Measurements from ENCODE around the gene VIM.
"Not testable (repeated sequence)": the region's sequence is repeated elsewhere in the genome, so short reads cannot be mapped to it uniquely, and the experiment has no call there.

The VIM gene

DNA sequence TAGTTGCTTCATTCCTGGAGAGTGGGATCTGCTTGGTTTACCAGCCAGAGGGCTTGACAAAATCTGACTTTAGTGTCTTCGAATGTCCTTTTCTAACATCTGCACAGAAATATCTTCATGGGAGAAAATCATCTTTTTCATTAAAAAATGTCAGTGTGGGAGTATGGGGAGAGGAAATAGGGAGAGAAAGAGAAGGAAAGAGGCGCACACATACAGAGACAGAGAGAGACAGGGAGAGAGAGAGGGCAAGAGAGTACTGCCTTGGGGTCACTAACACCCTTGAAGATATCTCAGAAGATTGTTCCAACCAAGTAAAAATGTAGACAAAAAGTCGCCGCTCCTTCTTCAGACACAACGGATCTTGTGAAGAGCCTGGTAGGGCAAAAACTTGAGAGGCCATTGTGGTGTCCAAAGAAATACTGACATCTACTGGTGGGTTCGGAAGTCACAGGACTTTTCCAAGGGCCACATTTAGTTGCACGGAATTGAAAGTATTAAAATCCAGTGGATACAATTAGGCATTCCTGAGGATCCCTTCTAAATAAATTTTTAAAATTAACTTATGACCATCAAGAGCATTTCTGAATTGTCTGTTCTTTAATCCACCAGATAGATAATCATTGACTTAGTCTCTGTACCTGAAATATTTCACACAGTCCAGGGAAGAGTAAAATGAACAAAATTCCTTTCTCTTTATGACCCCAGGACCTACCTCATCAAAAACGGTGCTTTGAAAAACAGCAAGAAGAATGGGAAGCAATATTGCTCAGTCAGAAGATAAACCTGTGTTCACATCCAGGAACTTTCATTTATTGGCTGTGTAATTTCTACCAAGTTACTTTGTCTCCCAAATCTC, 29.7 kb downstream of the VIM start:
- peak; percentile 66 for DNase-seq

DNA sequence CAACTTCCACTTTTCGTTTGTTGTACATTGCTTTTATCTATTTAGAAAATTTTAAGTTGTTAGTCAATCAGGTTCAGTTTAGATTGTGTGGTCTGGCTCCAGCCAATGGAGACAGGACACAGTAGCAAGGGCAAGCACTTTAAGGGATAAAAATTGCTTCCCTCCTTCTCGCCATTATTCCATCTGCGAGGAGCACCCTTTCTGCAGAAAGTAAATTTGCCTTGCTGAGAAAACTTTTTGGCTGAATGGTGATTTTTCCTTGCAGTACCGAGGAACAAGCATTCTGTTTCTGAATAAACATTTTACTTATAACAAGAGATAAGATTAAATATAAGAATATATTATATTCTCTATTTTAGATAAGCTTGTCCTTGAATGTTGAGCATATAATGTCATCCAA, 34.5 kb downstream of the VIM start:
- DNase-seq = no peak

- no peak for DNase-seq
Measured at GRCh38 chr10:17263580-17263979, 35.5 kb downstream of the VIM start.

GRCh38 chr10:17265468-17265867, 37.4 kb downstream of the VIM start:
- no peak for DNase-seq

GRCh38 chr10:17266549-17266948, 38.5 kb downstream of the VIM start:
- DNase-seq = not testable (repeated sequence)

DNA sequence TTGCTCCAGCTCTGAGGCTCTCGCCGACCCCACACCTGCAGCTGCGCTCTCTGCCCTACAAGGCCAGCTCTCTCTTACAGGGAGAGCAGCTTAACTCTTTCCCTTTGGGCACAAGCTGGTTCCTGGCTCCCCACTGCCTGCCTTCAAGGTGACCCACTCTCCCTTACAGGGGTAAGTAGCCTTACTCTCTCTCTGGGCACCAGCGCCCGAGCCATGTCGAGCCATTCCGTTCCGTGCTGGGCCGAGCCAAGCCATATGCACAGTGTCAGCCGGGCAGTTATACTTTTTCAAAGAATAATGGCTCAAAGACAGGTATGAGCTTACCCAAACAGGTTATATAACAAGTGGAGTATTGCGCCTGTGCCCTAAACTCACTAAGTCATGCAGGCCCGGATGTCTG, 44.6 kb downstream of the VIM start:
- DNase-seq = no peak

DNA sequence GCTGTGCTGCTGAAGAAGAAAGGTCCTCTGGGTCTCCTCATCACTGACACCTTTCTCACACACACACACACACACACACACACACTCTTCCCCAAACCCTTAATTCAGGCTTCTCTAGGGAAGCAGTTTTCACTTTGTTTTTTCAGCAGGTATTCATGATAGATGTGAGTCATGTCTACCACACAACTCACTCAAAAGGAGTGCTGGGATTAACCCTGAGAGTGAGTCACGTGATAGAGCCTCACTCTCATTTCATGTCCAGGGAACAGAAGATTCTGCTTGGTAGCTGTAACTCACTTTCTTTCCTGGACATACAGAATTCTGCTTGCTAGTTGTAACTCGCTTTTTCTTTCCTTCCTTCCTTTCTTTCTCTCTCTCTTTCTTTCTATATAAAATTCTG, 45.4 kb downstream of the VIM start:
- DNase-seq = no peak

DNA sequence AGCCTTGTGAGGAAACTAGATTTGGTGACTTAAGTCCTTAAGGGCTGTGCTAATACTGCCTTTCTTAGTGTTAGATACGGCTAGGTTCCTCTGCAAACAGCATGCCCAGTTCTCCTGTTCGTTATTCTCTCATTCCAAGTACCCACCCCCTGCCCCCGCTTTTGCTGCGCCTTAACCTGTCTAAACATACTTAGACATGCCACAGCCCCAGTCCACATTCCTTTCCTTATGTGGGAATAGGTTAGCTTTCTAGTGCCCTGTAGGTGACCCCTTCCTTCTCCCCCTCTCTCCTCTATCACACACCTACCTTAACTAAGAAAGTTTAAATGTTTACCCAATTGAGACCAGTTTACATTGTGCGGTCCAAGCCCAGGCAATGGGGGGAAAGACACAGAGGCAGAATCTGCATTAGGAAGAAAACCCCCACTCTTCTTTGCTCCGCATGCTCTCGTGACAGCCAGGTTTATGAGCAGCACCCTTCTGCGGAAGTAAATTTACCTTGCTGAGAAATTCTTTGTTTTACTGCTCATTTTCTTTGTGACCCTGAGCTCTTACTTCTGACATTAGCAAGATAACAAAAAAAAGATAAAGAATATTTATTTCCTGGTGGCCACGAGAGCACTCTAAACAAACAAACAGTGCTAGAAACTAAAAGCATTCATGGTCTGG, 48.8 kb downstream of the VIM start:
- DNase-seq = no peak

DNA sequence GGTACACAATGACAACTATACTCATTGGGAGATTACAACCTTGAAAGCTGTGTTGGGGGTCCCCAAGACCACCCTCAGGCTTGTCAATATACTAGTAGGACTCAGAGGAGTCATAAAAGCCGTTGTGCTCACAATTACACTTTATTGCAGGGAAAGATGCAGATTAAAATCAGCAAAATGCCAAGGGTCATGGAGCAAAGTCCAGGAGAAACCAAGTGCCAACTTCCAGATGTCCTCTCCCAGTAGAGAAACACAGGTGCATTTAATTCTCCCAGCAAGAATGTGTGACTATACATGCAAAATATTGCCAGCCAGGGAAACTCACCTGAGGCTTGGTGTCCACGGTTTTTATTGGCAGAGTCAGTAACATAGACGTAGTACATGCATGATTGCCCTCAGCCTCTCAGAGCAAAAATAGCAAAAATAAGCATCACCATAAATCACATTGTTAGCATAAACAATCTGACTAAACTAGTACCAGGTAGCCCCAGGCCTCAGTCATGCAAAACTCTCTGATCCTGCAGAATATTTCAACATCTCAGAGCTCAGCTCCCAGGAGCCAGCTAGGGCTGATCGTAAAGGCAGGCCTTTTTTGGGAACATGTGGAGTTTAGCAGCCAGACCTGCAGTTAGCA, 50.7 kb downstream of the VIM start:
- DNase-seq = no peak

DNA sequence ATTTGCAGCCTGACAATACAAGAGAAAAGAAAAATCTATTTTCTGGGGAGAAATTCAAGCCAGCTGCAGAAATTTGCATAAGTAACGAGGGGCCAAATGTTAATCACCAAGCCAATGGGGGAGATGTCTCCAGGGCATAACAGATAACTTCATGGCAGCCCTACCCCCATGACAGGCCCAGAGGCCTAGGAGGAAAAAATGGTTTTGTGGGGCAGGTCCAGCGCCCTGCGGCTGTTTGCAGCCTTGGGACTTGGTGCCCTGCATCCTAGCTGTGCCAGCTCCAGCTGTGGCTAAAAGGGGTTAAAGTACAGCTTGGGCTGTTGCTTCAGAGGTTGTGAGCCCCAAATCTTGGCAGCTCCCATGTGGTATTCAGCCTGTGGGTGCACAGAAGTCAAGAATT, 54.3 kb downstream of the VIM start:
- DNase-seq = no peak

DNA sequence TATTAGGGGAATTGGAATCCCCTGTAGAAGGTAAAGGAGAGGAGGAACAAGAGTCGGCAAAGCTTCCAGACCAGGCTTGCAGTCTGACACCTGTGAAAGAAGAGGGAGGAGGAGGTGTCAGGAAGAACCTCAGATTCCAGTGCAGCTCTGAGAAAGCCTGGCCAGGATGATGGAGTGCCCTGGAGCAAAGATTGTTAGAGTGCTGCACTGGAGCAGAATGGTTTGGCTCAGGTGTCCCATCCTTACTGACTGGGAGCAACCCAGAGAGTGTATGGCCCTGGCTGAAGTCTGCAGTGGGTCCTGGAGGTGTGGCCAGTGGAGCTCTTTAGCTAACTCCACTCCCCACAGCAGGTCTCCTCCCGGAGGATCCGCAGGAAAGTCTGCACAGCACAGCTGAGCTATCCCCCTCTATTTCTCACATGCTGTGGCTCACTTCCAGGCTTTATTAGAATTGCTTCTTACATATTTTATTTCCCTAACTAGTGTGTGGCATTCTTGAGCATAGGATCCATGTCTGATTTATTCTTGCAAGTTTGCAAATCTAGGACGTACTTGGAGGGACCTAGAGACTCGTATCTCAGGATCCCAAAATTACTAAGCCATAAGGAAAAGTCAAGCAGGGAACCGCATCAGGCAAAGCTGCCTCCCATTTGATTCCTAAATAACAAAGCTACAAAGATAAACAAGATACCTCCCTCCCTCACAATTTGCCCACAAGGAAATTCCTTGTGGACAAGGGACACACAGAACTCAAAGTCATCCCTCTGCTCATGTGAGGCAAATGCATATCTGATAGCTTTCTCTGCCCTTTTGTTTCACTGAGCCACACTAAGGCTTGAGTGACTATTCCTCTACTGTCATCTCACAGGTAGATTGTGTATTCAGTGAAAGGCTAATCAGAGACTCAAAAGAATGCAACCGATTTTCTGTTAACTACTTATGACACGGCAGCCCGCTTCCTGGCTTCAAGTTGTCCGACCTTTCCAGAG, 58.8 kb downstream of the VIM start:
- DNase-seq = no peak

All from activated CD8-positive, alpha-beta memory T cell treated with anti-CD3 and anti-CD28 coated beads for 24 hours (primary cell).